HepG2 (cell line): ENCODE data around the gene VWA3A. TPM values are rescaled to one million over a fixed set of nuclear protein-coding genes. Genes with fewer than 3 reads are reported as not detected.

Experiments
- ADNP ChIP-seq: sonication (generic); formaldehyde crosslinking; IDR thresholded peaks from 2 replicates; pipeline ENCODE4 v1.4.0; 2020; ENCODE audit warnings: missing genetic modification reagents
- GATA4 ChIP-seq: sonication (generic); IDR thresholded peaks from 2 replicates; pipeline ENCODE4 v1.6.1; 2016; ENCODE audit warnings: antibody characterized with exemption, low read depth, borderline replicate concordance
- HDAC1 ChIP-seq: sonication (generic); formaldehyde crosslinking; IDR thresholded peaks from 2 replicates; pipeline ENCODE4 v1.5.1; 2020; ENCODE audit warnings: mild to moderate bottlenecking, missing genetic modification reagents
- HNRNPLL ChIP-seq: fragments of 200-400 bp; formaldehyde crosslinking; IDR thresholded peaks from 2 replicates; pipeline ENCODE4 v1.6.1; 2017; ENCODE audit warnings: mild to moderate bottlenecking, low read depth, low read length; ENCODE audit not compliant: poor library complexity, severe bottlenecking
- KDM5A ChIP-seq: fragments of 200-600 bp; sonication (generic); IDR thresholded peaks from 2 replicates; pipeline ENCODE4 v1.7.0; 2018; ENCODE audit warnings: antibody characterized with exemption, mild to moderate bottlenecking, low read length, borderline replicate concordance
- NPAS2 ChIP-seq: sonication (generic); formaldehyde crosslinking; IDR thresholded peaks from 2 replicates; pipeline ENCODE4 v1.8.0; 2022; ENCODE audit warnings: mild to moderate bottlenecking, missing genetic modification reagents, borderline replicate concordance
- SALL2 ChIP-seq: sonication (generic); formaldehyde crosslinking; IDR thresholded peaks from 2 replicates; pipeline ENCODE4 v1.8.1; 2023; ENCODE audit warnings: mild to moderate bottlenecking, missing genetic modification reagents, inconsistent platforms
- SPEN ChIP-seq: sonication (generic); formaldehyde crosslinking; IDR thresholded peaks from 2 replicates; pipeline ENCODE4 v1.5.1; 2020; ENCODE audit warnings: low read depth, mild to moderate bottlenecking, missing genetic modification reagents
- ZMYM2 ChIP-seq: sonication (generic); formaldehyde crosslinking; IDR thresholded peaks from 2 replicates; pipeline ENCODE4 v1.8.0; 2022; ENCODE audit warnings: mild to moderate bottlenecking, missing genetic modification reagents
- ZNF205 ChIP-seq: IDR thresholded peaks from 2 replicates; pipeline ENCODE4 v1.6.1; 2018; ENCODE audit warnings: missing biosample characterization, missing genetic modification reagents
- ZNF282 ChIP-seq: fragments of 450-650 bp; IDR thresholded peaks from 2 replicates; pipeline ENCODE4 v1.6.1; 2018; ENCODE audit not compliant: partially characterized antibody
- ZNF292 ChIP-seq: sonication (generic); formaldehyde crosslinking; IDR thresholded peaks from 2 replicates; pipeline ENCODE4 v1.8.1; 2022; ENCODE audit warnings: mild to moderate bottlenecking, low read depth, missing genetic modification reagents, borderline replicate concordance
- ZNF747 ChIP-seq: sonication (generic); formaldehyde crosslinking; IDR thresholded peaks from 2 replicates; pipeline ENCODE4 v1.8.1; 2023; ENCODE audit warnings: missing genetic modification reagents, mild to moderate bottlenecking, borderline replicate concordance
- polyA plus RNA-seq, 8 experiments: library from polyadenylated mRNA; depleted of rRNA in 3 of 8; stranded (reverse) in 7 of 8; unstranded in 1 of 8; fragments of >200 nt; fragmentation: Illumina TruSeq in 4 of 8; extraction: Trizol in 4 of 8; gene quantifications; 2 replicates each; pipeline versions ENCODE4 v1.2.1 to v1.2.3, GENCODE V29; 2011 to 2016; ENCODE audit warnings: low read depth in 4 of 8, missing spikeins in 1 of 8, mixed read lengths in 1 of 8; ENCODE audit not compliant: insufficient read depth in 1 of 8
- total RNA-seq, 5 experiments: library from RNA; depleted of rRNA; stranded (reverse); fragments of >200 nt; fragmentation: Illumina TruSeq; extraction: Trizol; gene quantifications; 2 replicates each; pipeline ENCODE4 v1.2.3, GENCODE V29; 2016; ENCODE audit warnings: low read depth in 1 of 5
- TF ChIP-seq, protein P1 (sequence below): sonication (generic); formaldehyde crosslinking; IDR thresholded peaks from 2 replicates; pipeline ENCODE4 v1.5.1; 2020; ENCODE audit warnings: mild to moderate bottlenecking, missing genetic modification reagents, moderate library complexity
- TF ChIP-seq, protein P2 (sequence below): sonication (generic); formaldehyde crosslinking; IDR thresholded peaks from 2 replicates; pipeline ENCODE4 v1.4.0; 2020; ENCODE audit warnings: mild to moderate bottlenecking, missing genetic modification reagents
- TF ChIP-seq, protein P3 (sequence below): sonication (generic); formaldehyde crosslinking; IDR thresholded peaks from 2 replicates; pipeline ENCODE4 v1.5.0; 2020; ENCODE audit warnings: missing genetic modification reagents, mild to moderate bottlenecking, borderline replicate concordance
- TF ChIP-seq, protein P4 (sequence below), 2 experiments: sonication (generic) in 1 of 2; formaldehyde crosslinking in 1 of 2; IDR thresholded peaks; 2 replicates each; pipeline versions ENCODE4 v1.4.0 to v1.6.1; 2018 to 2020; ENCODE audit warnings: missing genetic modification reagents in 2 of 2, borderline replicate concordance in 1 of 2, low read depth in 1 of 2, mild to moderate bottlenecking in 1 of 2, missing biosample characterization in 1 of 2

VWA3A gene
- total and polyA plus RNA-seq, 2 of the 13 experiments (the other 11 are each of a cell fraction or from before 2014, with no cell fraction given): 0.03 to 0.07 TPM

DNA sequence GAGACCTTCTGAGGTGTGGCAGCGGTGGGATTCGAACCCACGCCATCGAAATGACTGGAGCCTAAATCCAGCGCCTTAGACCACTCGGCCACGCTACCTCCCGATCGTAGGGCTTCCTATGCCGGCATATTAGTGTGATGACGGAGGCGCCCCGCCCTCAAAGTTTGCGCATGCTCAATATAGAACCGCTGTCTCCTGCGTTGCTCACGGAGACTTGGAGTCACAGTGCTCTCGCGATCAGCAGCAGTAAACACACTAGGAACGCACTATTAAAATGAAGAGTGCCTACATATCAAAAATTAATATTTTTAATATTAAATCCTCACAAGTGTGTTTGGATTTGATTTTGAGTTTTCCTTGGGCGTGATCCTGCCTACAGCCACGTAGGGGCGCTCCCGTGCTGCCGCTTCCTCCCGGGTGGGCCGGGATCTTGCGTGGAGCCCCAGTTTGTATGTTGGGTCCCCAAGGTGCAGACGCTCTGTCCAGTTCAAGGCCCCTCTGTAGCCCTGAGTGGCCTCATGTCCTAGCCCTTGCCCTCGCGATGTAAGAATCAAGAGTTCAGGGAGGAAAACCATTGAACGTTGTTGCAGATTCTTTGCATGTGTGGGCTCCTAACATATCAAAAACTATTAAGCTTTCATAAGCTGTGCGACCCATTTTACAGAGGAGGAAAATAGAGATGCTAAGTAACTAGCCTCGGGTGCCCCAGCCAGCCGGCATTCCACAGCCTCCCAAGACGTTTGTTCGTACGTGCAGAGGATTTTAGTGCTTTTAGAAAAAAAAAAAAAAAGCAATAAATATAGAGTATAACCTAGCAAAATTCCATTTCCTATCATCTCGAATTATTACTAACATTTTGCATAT lies 103.6 kb downstream of the VWA3A start (continued):
- TF ChIP-seq ZMYM2 (CRISPR knock-in tag) (peak; percentile 78; the same call in 1 of the 2 replicates), GATA4 (peak; percentile 81; the same call in 1 of the 2 replicates), HDAC1 (CRISPR knock-in tag) (peak; percentile 78), ADNP (CRISPR knock-in tag) (peak; percentile 79; the same call in 1 of the 2 replicates), SALL2 (CRISPR knock-in tag) (peak; percentile 81), SPEN (CRISPR knock-in tag) (peak; percentile 76; the same call in 1 of the 2 replicates), HNRNPLL (peak; percentile 66), KDM5A (peak; percentile 81), ZNF747 (peak; percentile 94; the same call in 1 of the 2 replicates), ZNF282 (no peak), ZNF292 (CRISPR knock-in tag) (0 out of 2 replicates have a peak, but pooled peaks have one; percentile 18), ZNF205 (CRISPR knock-in tag) (peak; percentile 92), NPAS2 (CRISPR knock-in tag) (no peak)
- TF ChIP-seq, protein P1, sequence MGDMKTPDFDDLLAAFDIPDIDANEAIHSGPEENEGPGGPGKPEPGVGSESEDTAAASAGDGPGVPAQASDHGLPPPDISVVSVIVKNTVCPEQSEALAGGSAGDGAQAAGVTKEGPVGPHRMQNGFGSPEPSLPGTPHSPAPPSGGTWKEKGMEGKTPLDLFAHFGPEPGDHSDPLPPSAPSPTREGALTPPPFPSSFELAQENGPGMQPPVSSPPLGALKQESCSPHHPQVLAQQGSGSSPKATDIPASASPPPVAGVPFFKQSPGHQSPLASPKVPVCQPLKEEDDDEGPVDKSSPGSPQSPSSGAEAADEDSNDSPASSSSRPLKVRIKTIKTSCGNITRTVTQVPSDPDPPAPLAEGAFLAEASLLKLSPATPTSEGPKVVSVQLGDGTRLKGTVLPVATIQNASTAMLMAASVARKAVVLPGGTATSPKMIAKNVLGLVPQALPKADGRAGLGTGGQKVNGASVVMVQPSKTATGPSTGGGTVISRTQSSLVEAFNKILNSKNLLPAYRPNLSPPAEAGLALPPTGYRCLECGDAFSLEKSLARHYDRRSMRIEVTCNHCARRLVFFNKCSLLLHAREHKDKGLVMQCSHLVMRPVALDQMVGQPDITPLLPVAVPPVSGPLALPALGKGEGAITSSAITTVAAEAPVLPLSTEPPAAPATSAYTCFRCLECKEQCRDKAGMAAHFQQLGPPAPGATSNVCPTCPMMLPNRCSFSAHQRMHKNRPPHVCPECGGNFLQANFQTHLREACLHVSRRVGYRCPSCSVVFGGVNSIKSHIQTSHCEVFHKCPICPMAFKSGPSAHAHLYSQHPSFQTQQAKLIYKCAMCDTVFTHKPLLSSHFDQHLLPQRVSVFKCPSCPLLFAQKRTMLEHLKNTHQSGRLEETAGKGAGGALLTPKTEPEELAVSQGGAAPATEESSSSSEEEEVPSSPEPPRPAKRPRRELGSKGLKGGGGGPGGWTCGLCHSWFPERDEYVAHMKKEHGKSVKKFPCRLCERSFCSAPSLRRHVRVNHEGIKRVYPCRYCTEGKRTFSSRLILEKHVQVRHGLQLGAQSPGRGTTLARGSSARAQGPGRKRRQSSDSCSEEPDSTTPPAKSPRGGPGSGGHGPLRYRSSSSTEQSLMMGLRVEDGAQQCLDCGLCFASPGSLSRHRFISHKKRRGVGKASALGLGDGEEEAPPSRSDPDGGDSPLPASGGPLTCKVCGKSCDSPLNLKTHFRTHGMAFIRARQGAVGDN (CRISPR knock-in tag): peak; percentile 82
- TF ChIP-seq, protein P2, sequence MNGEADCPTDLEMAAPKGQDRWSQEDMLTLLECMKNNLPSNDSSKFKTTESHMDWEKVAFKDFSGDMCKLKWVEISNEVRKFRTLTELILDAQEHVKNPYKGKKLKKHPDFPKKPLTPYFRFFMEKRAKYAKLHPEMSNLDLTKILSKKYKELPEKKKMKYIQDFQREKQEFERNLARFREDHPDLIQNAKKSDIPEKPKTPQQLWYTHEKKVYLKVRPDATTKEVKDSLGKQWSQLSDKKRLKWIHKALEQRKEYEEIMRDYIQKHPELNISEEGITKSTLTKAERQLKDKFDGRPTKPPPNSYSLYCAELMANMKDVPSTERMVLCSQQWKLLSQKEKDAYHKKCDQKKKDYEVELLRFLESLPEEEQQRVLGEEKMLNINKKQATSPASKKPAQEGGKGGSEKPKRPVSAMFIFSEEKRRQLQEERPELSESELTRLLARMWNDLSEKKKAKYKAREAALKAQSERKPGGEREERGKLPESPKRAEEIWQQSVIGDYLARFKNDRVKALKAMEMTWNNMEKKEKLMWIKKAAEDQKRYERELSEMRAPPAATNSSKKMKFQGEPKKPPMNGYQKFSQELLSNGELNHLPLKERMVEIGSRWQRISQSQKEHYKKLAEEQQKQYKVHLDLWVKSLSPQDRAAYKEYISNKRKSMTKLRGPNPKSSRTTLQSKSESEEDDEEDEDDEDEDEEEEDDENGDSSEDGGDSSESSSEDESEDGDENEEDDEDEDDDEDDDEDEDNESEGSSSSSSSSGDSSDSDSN (CRISPR knock-in tag): no peak; the same call in 1 of the 2 replicates
- TF ChIP-seq, protein P3, sequence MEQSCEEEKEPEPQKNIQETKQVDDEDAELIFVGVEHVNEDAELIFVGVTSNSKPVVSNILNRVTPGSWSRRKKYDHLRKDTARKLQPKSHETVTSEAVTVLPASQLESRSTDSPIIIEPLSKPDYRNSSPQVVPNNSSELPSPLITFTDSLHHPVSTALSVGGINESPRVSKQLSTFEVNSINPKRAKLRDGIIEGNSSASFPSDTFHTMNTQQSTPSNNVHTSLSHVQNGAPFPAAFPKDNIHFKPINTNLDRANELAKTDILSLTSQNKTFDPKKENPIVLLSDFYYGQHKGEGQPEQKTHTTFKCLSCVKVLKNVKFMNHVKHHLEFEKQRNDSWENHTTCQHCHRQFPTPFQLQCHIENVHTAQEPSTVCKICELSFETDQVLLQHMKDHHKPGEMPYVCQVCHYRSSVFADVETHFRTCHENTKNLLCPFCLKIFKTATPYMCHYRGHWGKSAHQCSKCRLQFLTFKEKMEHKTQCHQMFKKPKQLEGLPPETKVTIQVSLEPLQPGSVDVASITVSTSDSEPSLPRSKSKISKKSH (CRISPR knock-in tag): peak; percentile 64; the same call in 1 of the 2 replicates
- TF ChIP-seq, protein P4, sequence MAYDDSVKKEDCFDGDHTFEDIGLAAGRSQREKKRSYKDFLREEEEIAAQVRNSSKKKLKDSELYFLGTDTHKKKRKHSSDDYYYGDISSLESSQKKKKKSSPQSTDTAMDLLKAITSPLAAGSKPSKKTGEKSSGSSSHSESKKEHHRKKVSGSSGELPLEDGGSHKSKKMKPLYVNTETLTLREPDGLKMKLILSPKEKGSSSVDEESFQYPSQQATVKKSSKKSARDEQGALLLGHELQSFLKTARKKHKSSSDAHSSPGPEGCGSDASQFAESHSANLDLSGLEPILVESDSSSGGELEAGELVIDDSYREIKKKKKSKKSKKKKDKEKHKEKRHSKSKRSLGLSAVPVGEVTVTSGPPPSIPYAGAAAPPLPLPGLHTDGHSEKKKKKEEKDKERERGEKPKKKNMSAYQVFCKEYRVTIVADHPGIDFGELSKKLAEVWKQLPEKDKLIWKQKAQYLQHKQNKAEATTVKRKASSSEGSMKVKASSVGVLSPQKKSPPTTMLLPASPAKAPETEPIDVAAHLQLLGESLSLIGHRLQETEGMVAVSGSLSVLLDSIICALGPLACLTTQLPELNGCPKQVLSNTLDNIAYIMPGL (CRISPR knock-in tag; IDR thresholded peaks at IDR 0.05; ENCODE audit: borderline replicate concordance in 1 of 2, low read depth in 1 of 2): peak; percentile 100
